GM21360 (cell line): ENCODE results near the gene PIK3C2G.

ENCODE experiments used
- ATAC-seq: cut with Tn5 transposase; IDR thresholded peaks from one replicate; pipeline ENCODE4 v1.9.1; 2021; ENCODE audit warnings: mild to moderate bottlenecking, moderate library complexity; ENCODE audit not compliant: unreplicated experiment

PIK3C2G gene

GRCh38 chr12:18551701-18552100 lies 290.4 kb downstream of the PIK3C2G start:
- ATAC-seq, result no peak

GRCh38 chr12:18552829-18553228 lies 291.5 kb downstream of the PIK3C2G start:
- no peak for ATAC-seq

GRCh38 chr12:18556161-18556560 lies 294.8 kb downstream of the PIK3C2G start:
- no peak for ATAC-seq

GRCh38 chr12:18559242-18559641 lies 297.9 kb downstream of the PIK3C2G start:
- no peak for ATAC-seq

- no peak for ATAC-seq
Observed at GRCh38 chr12:18562531-18562930, 301.2 kb downstream of the PIK3C2G start.

- no peak for ATAC-seq
Observed at GRCh38 chr12:18564306-18564705, 303.0 kb downstream of the PIK3C2G start.

GRCh38 chr12:18567787-18568186 lies 306.5 kb downstream of the PIK3C2G start:
- ATAC-seq, result no peak

GRCh38 chr12:18570543-18570942 lies 309.2 kb downstream of the PIK3C2G start:
- no peak for ATAC-seq

GRCh38 chr12:18576104-18576626 lies 314.8 kb downstream of the PIK3C2G start:
- no peak for ATAC-seq

GRCh38 chr12:18576648-18577047 lies 315.3 kb downstream of the PIK3C2G start:
- ATAC-seq, result no peak

GRCh38 chr12:18578191-18578590 lies 316.9 kb downstream of the PIK3C2G start:
- no peak for ATAC-seq

GRCh38 chr12:18580291-18580690 lies 319.0 kb downstream of the PIK3C2G start:
- ATAC-seq, result no peak

- ATAC-seq, result no peak
Observed at GRCh38 chr12:18580706-18581105, 319.4 kb downstream of the PIK3C2G start.

GRCh38 chr12:18581232-18581962 lies 320.1 kb downstream of the PIK3C2G start:
- no peak for ATAC-seq

- ATAC-seq, result no peak
Observed at GRCh38 chr12:18583655-18584054, 322.3 kb downstream of the PIK3C2G start.

GRCh38 chr12:18586581-18586980 lies 325.3 kb downstream of the PIK3C2G start:
- no peak for ATAC-seq

- ATAC-seq, result no peak
Observed at GRCh38 chr12:18589316-18589715, 328.0 kb downstream of the PIK3C2G start.

GRCh38 chr12:18591473-18591872 lies 330.2 kb downstream of the PIK3C2G start:
- ATAC-seq, result no peak

GRCh38 chr12:18595412-18595811 lies 334.1 kb downstream of the PIK3C2G start:
- ATAC-seq, result no peak

- ATAC-seq, result no peak
Observed at GRCh38 chr12:18601962-18602361, 340.6 kb downstream of the PIK3C2G start.

- ATAC-seq, result no peak
Observed at GRCh38 chr12:18612971-18613370, 351.7 kb downstream of the PIK3C2G start.

GRCh38 chr12:18620986-18621385 lies 359.7 kb downstream of the PIK3C2G start:
- no peak for ATAC-seq

- no peak for ATAC-seq
Observed at GRCh38 chr12:18629445-18629844, 368.1 kb downstream of the PIK3C2G start.
